ENCODE data around the gene KLF6. TPM values are rescaled to one million over a fixed set of nuclear protein-coding genes. Genes with fewer than 3 reads are reported as not detected.

Gene KLF6
- total and polyA plus RNA-seq, 2 donors (not counting 3 experiments of a cell fraction or from before 2014, with no cell fraction given) = 183 to 307 TPM

GRCh38 chr10:3803927-3804741 lies 19.1 kb upstream of the KLF6 start:
- no peak for FAIRE-seq

More at GRCh38 chr10:3803927-3804741, 19.1 kb upstream of the KLF6 start:
- Histone ChIP-seq H3K4me1 (ENCODE audit: control insufficient read depth, extremely low read depth, insufficient read depth, low read length) (peaks cover 53% of the 10 kb centered on the region), H3K4me3 (replicated peaks in 1 of 3; ENCODE audit: insufficient read depth in 1 of 3, low read depth in 1 of 3, low read length in 3 of 3) (no peak overlapping the region), H3K27me3 (ENCODE audit: control insufficient read depth in 2 of 2, insufficient read depth in 2 of 2, low read length in 2 of 2) (no peaks in the 10 kb centered on the region), H3K79me2 (ENCODE audit: control insufficient read depth, insufficient read depth, low read length) (no peaks in the 10 kb centered on the region), H3K9ac (replicated peaks; ENCODE audit: extremely low read depth, insufficient read depth, low read length) (peak overlapping the region; percentile 99), H3K9me1 (replicated peaks; ENCODE audit: control insufficient read depth, extremely low read depth, insufficient read depth, low read length) (no peaks in the 10 kb centered on the region), H4K20me1 (replicated peaks; ENCODE audit: control insufficient read depth, extremely low read depth, insufficient read depth, low read length) (no peaks in the 10 kb centered on the region), H3K9me3 (replicated peaks; ENCODE audit: control insufficient read depth, insufficient read depth, low read length) (no peaks in the 10 kb centered on the region), H3K27ac (ENCODE audit: insufficient read depth, low read depth, low read length) (peak overlapping the region; percentile 100), H2AFZ (ENCODE audit: low read depth, low read length) (peak overlapping the region; percentile 4), H3K4me2 (ENCODE audit: insufficient read depth, low read length) (peak overlapping the region; percentile 63), H3K36me3 (ENCODE audit: control insufficient read depth in 2 of 2, extremely low read depth in 1 of 2, insufficient read depth in 2 of 2, low read length in 2 of 2) (no peaks in the 10 kb centered on the region)
- BruUV-seq (replicated peaks) = no TSS peak
- no peak for TF ChIP-seq POLR2AphosphoS5 (IDR thresholded peaks at IDR 0.05; ENCODE audit: insufficient read depth, low read depth, low read length)
- TF ChIP-seq, protein P1, sequence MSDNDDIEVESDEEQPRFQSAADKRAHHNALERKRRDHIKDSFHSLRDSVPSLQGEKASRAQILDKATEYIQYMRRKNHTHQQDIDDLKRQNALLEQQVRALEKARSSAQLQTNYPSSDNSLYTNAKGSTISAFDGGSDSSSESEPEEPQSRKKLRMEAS (IDR thresholded peaks at IDR 0.05; ENCODE audit: insufficient read depth, insufficient read length) = no peak
- no peak for TF ChIP-seq MYC (IDR thresholded peaks at IDR 0.05; ENCODE audit: low read depth, low read length)
- TF ChIP-seq CTCF (IDR thresholded peaks at IDR 0.05; ENCODE audit: extremely low read depth in 1 of 2, insufficient read depth in 1 of 2, low read depth in 1 of 2, low read length in 2 of 2) = no peak
- TF ChIP-seq POLR2A (IDR thresholded peaks at IDR 0.05; ENCODE audit: low read depth, low read length) = no peak
- no peak for TF ChIP-seq GATA2 (IDR thresholded peaks at IDR 0.05; ENCODE audit: insufficient read depth, insufficient read length, low read depth, low read length)
- ChIA-PET POLR2A (interaction anchor here (1.9 to 4.3 kb wide), 2 partner anchors 19 to 326 kb away, joined by 4 to 26 read pairs; partner anchors contain the start of gene KLF6), CTCF (no interaction called here)
- dilution Hi-C loops (cut with MboI; ENCODE audit: extremely low pct_ligation_motif_present, low sequenced_read_pairs) = no loop called here
- intact Hi-C loops (cut with micrococcal nuclease) = loop anchor here (2.0 kb wide), 2 partner anchors 133 to 901 kb away; no protein-coding TSS in a partner anchor
- DNase-seq (ENCODE audit: low read depth, low spot score) = peak; percentile 56

All from endothelial cell of umbilical vein (primary cell).